Measurements from ENCODE around the gene SDF2. TPM values are rescaled to one million over a fixed set of nuclear protein-coding genes. Genes with fewer than 3 reads are reported as not detected.
A peak's percentile ranks its signal among the peaks of the same experiment; 100 is the strongest.

Gene SDF2
- total and polyA plus RNA-seq, 11 donors: 19.6 to 58.6 (median 34.2) TPM

- Histone ChIP-seq H3K27ac (peak overlapping the region; percentile 85 to 98 (median 94)), H3K4me3 (peak overlapping the region; percentile 67 to 97 (median 90)), H3K36me3 (peaks cover 0 to 61% (median 51%) of the 10 kb centered on the region in 9 donors), H3K27me3 (no peaks in the 10 kb centered on the region), H3K9me3 (no peaks in the 10 kb centered on the region), H3K4me1 (peaks cover 4 to 60% (median 33%) of the 10 kb centered on the region in 12 donors)
- intact Hi-C loops (cut with DNase I): loop anchor here in 4 of 10 donors (2.0 to 5.0 kb wide), 6 partner anchors 47 to 73 kb away; partner anchors contain the start of genes PROCA1 (in 2 of the 4), RPL23A (in 2 of the 4), PIGS (in 1 of the 4) and RAB34 (in 1 of the 4)
- no peak for TF ChIP-seq POLR2A (IDR thresholded peaks at IDR 0.05)
- TF ChIP-seq CTCF (IDR thresholded peaks at IDR 0.05): no peak
- DNase-seq: no peak
- 39 to 45% (median 43%) methylated on average over 8 of the region's 8 CpGs for WGBS, 4 donors
- ATAC-seq: no peak
Measured at GRCh38 chr17:28645576-28645939, 16.1 kb downstream of the SDF2 start.

- ATAC-seq: peak; percentile 97 to 98 (median 98)
- intact Hi-C loops (cut with DNase I): loop anchor here in 4 of 10 donors (2.0 to 5.0 kb wide), 6 partner anchors 46 to 74 kb away; partner anchors contain the start of genes PROCA1 (in 2 of the 4), RPL23A (in 2 of the 4), PIGS (in 1 of the 4) and RAB34 (in 1 of the 4)
- Histone ChIP-seq H3K9me3 (no peaks in the 10 kb centered on the region), H3K27ac (peak within 1 kb of the TSS; percentile 85 to 98 (median 94)), H3K4me1 (peaks cover 4 to 60% (median 33%) of the 10 kb centered on the region in 12 donors), H3K36me3 (peaks cover 0 to 61% (median 51%) of the 10 kb centered on the region in 9 donors), H3K4me3 (peak within 1 kb of the TSS; percentile 67 to 97 (median 90)), H3K27me3 (no peaks in the 10 kb centered on the region)
- TF ChIP-seq POLR2A (IDR thresholded peaks at IDR 0.05) (peak in 1 of 2 donors; percentile 91), CTCF (IDR thresholded peaks at IDR 0.05) (no peak)
- 0 to 1% (median 1%) methylated on average over 18 to 89 of the region's 89 CpGs for WGBS, 4 donors
- peak; percentile 97 to 99 (median 98) for DNase-seq
Measured at GRCh38 chr17:28644787-28645575, 16.7 kb downstream of the SDF2 start, which contains the start of gene BLTP2. BLTP2 (minus strand) TSS chr17:28645158; CDS start chr17:28645056, 102 bp downstream.

- intact Hi-C loops (cut with DNase I): loop anchor here in 2 of 10 donors (2.0 kb wide), 3 partner anchors 45 to 75 kb away; partner anchors contain the start of genes PROCA1 (in 1 of the 2), RPL23A (in 1 of the 2) and SPAG5 (in 1 of the 2)
- WGBS, 4 donors: 0 to 2% (median 1%) methylated on average over 14 to 18 of the region's 18 CpGs
Measured at GRCh38 chr17:28643983-28644786, 17.5 kb downstream of the SDF2 start.

More at GRCh38 chr17:28643983-28644786, 17.5 kb downstream of the SDF2 start:
- Histone ChIP-seq H3K9me3 (no peaks in the 10 kb centered on the region), H3K36me3 (peaks cover 0 to 65% (median 56%) of the 10 kb centered on the region in 9 donors), H3K4me3 (peak overlapping the region; percentile 67 to 97 (median 90)), H3K27ac (peak overlapping the region; percentile 55 to 98 (median 94)), H3K27me3 (no peaks in the 10 kb centered on the region), H3K4me1 (peaks cover 4 to 59% (median 33%) of the 10 kb centered on the region in 12 donors)
- DNase-seq (peak in 2 of 5 donors; percentile 39 to 54), ATAC-seq (peak in 1 of 4 donors; percentile 2)
- TF ChIP-seq CTCF (IDR thresholded peaks at IDR 0.05) (peak in 10 of 12 donors; percentile 13 to 49 (median 35)), POLR2A (IDR thresholded peaks at IDR 0.05) (no peak)

All from heart left ventricle (tissue), 16 donors.